GM13976 (cell line): ENCODE data around the gene ERBB4.
"Not testable (repeated sequence)": the region's sequence is repeated elsewhere in the genome, so short reads cannot be mapped to it uniquely, and the experiment has no call there.

Experiments
- DNase-seq: peaks from one replicate; pipeline ENCODE4 v3.0.0; 2012; ENCODE audit warnings: low spot score
- CTCF ChIP-seq: IDR thresholded peaks from 2 replicates; pipeline ENCODE4 v1.5.1; 2012; ENCODE audit warnings: borderline replicate concordance, mild to moderate bottlenecking; ENCODE audit not compliant: insufficient read depth; ENCODE audit errors: extremely low read depth, missing control alignments, control extremely low read depth
- in situ Hi-C: fragments of 300-500 bp; cut with MboI; formaldehyde crosslinking; loops from one replicate; pipeline ENCODE4 v1.12.0; 2022; ENCODE audit warnings: low sequenced_read_pairs, mixed read lengths, inconsistent platforms; ENCODE audit not compliant: unreplicated experiment

Gene ERBB4

GRCh38 chr2:212208467-212208866, 330.1 kb downstream of the ERBB4 start:
- no peak for TF ChIP-seq CTCF
- no peak for DNase-seq
- in situ Hi-C loops: no loop called here

GRCh38 chr2:212197776-212198175, 340.8 kb downstream of the ERBB4 start:
- DNase-seq: no peak
- TF ChIP-seq CTCF: no peak
- in situ Hi-C loops: no loop called here

- in situ Hi-C loops: no loop called here
- no peak for DNase-seq
- TF ChIP-seq CTCF: no peak
These were observed 343.0 kb downstream of the ERBB4 start for GRCh38 chr2:212195626-212196025.

GRCh38 chr2:212194396-212194795, 344.2 kb downstream of the ERBB4 start:
- TF ChIP-seq CTCF: no peak
- in situ Hi-C loops: no loop called here
- no peak for DNase-seq

GRCh38 chr2:212193803-212194202, 344.8 kb downstream of the ERBB4 start:
- no peak for TF ChIP-seq CTCF
- in situ Hi-C loops: no loop called here
- DNase-seq: no peak

GRCh38 chr2:212193056-212193455, 345.5 kb downstream of the ERBB4 start:
- no peak for DNase-seq
- in situ Hi-C loops: no loop called here
- no peak for TF ChIP-seq CTCF

GRCh38 chr2:212191438-212191837, 347.2 kb downstream of the ERBB4 start:
- DNase-seq, in situ Hi-C loops: not testable (repeated sequence)

- in situ Hi-C loops: no loop called here
- no peak for DNase-seq
- no peak for TF ChIP-seq CTCF
These were observed 352.4 kb downstream of the ERBB4 start for GRCh38 chr2:212186166-212186565.
